T-cell (primary cell): ENCODE measurements around the gene COPS4. TPM values are rescaled to one million over a fixed set of nuclear protein-coding genes. Genes with fewer than 3 reads are reported as not detected.
A peak's percentile ranks its signal among the peaks of the same experiment; 100 is the strongest.
"Not testable (repeated sequence)": the region's sequence is repeated elsewhere in the genome, so short reads cannot be mapped to it uniquely, and the experiment has no call there.

Source experiments
- ATAC-seq, 4 experiments: fragments of 200-7000 bp in 3 of 4; fragments of 150-1000 bp in 1 of 4; cut with Tn5 transposase; replicated peaks in 1 of 4; 1 replicate in 3 of 4; 2 replicates in 1 of 4; pipeline ENCODE4 v1.10.0; 2021; ENCODE audit warnings: moderate library complexity in 3 of 4, mild to moderate bottlenecking in 2 of 4, moderate number of reproducible peaks in 1 of 4
- CTCF ChIA-PET, 2 donors: fragments of 300-600 bp; sonication (Branson Sonifier 250); formaldehyde crosslinking; loops; one replicate each; lab custom pipeline; 2022; ENCODE audit warnings: antibody characterized with exemption in 2 of 2; lab: Charles Lee
- POLR2A ChIA-PET, 2 donors: fragments of 300-600 bp; sonication (Branson Sonifier 250); formaldehyde crosslinking; loops; one replicate each; lab custom pipeline; 2022; ENCODE audit warnings: antibody characterized with exemption in 2 of 2; lab: Charles Lee
- DNase-seq, 35 experiments: peaks; one replicate each; pipeline versions ENCODE4 v3.0.0 to v3.0.0-alpha.2; 2013 to 2023
- H3K27ac ChIP-seq: one replicate; pipeline ENCODE4 v1.5.1; 2013; ENCODE audit warnings: low read length
- H3K27me3 ChIP-seq, 2 experiments: replicated peaks in 1 of 2; 1 replicate in 1 of 2; 2 replicates in 1 of 2; pipeline versions ENCODE4 v1.6.1 to v1.7.0; 2013; ENCODE audit warnings: low read length in 1 of 2, mixed read lengths in 1 of 2; ENCODE audit not compliant: control insufficient read depth in 2 of 2, insufficient read depth in 2 of 2; ENCODE audit errors: extremely low read depth in 1 of 2
- H3K36me3 ChIP-seq, 2 donors: 1 replicate in 1 of 2; 2 replicates in 1 of 2; pipeline versions ENCODE4 v1.6.1 to v1.7.0; 2013; ENCODE audit warnings: low read length in 1 of 2; ENCODE audit not compliant: control insufficient read depth in 2 of 2, insufficient read depth in 1 of 2; ENCODE audit errors: extremely low read depth in 1 of 2
- H3K4me1 ChIP-seq, 2 experiments: 1 replicate in 1 of 2; 2 replicates in 1 of 2; pipeline versions ENCODE4 v1.6.1 to v1.7.0; 2013; ENCODE audit warnings: low read length in 2 of 2, mixed read lengths in 1 of 2; ENCODE audit not compliant: insufficient read depth in 2 of 2, control insufficient read depth in 1 of 2; ENCODE audit errors: extremely low read depth in 1 of 2
- H3K4me3 ChIP-seq, 2 donors: 1 replicate in 1 of 2; 2 replicates in 1 of 2; pipeline versions ENCODE4 v1.5.1 to v1.7.0; 2013; ENCODE audit warnings: mild to moderate bottlenecking in 2 of 2, low read length in 1 of 2, moderate library complexity in 1 of 2; ENCODE audit not compliant: control insufficient read depth in 1 of 2; ENCODE audit errors: extremely low read depth in 1 of 2
- H3K9me3 ChIP-seq: 2 replicates; pipeline ENCODE4 v1.7.0; 2013
- H3K27ac Mint-ChIP-seq, 2 donors: one replicate each; pipeline ENCODE4 v1.8.0; 2020 to 2021; ENCODE audit warnings: mild to moderate bottlenecking in 2 of 2, mixed read lengths in 2 of 2
- H3K27me3 Mint-ChIP-seq, 2 donors: one replicate each; pipeline ENCODE4 v1.8.0; 2021 to 2022; ENCODE audit warnings: mixed read lengths in 2 of 2
- H3K36me3 Mint-ChIP-seq: one replicate; pipeline ENCODE4 v1.8.0; 2021; ENCODE audit warnings: mixed read lengths
- H3K4me1 Mint-ChIP-seq, 3 donors: one replicate each; pipeline ENCODE4 v1.8.0; 2020 to 2022; ENCODE audit warnings: mixed read lengths in 3 of 3, mild to moderate bottlenecking in 1 of 3
- H3K4me3 Mint-ChIP-seq, 3 donors: one replicate each; pipeline ENCODE4 v1.8.0; 2020 to 2022; ENCODE audit warnings: mild to moderate bottlenecking in 3 of 3, mixed read lengths in 3 of 3, moderate library complexity in 3 of 3
- H3K9me3 Mint-ChIP-seq, 3 donors: one replicate each; pipeline ENCODE4 v1.8.0; 2020 to 2022; ENCODE audit warnings: mixed read lengths in 3 of 3
- WGBS: methylation state at CpG from one replicate; pipeline ENCODE4 v1.1.5; 2013; ENCODE audit warnings: missing lambda C conversion rate; ENCODE audit not compliant: insufficient coverage; 5-methylcytosine and 5-hydroxymethylcytosine counted together
- total RNA-seq, 35 experiments: library from RNA in 6 of 35; stranded (reverse) in 6 of 35; fragments of 120-200 nt in 1 of 35; gene quantifications; one replicate each; pipeline versions ENCODE4 v1.2.1 to v1.2.4 and lab custom pipeline; 2013 to 2026

Gene COPS4
- total RNA-seq, 5 donors from 2014 or later (not counting 1 experiment from before 2014, with no cell fraction given) = 19.9 to 28.3 (median 22.2) TPM

GRCh38 chr4:82998898-82999297 is 36.1 kb upstream of the COPS4 start:
- Histone ChIP-seq H3K4me1 (peaks cover 0 to 2% of the 10 kb centered on the region in 2 experiments), H3K27me3 (no peaks in the 10 kb centered on the region), H3K4me3 (no peak overlapping the region), H3K36me3 (peaks cover 0 to 4% of the 10 kb centered on the region in 2 donors), H3K9me3 (no peaks in the 10 kb centered on the region), H3K27ac (no peak overlapping the region)
- no peak overlapping the region for H3K27ac Mint-ChIP-seq
- no peak for DNase-seq
- H3K9me3 Mint-ChIP-seq = no peaks in the 10 kb centered on the region
- H3K4me3 Mint-ChIP-seq = no peak overlapping the region
- H3K4me1 Mint-ChIP-seq = peaks cover 11 to 21% (median 21%) of the 10 kb centered on the region in 3 donors
- no peaks in the 10 kb centered on the region for H3K27me3 Mint-ChIP-seq
- ChIA-PET POLR2A (no interaction called here), CTCF (no interaction called here)
- peaks cover 4% of the 10 kb centered on the region for H3K36me3 Mint-ChIP-seq
- ATAC-seq = no peak

GRCh38 chr4:83002329-83002728 is 32.7 kb upstream of the COPS4 start:
- ChIA-PET POLR2A (interaction anchor here (0.5 to 0.6 kb wide), 3 partner anchors 43 to 513 kb away, joined by 3 to 7 read pairs (median 3); no protein-coding TSS in a partner anchor), CTCF (no interaction called here)
- no peak overlapping the region for H3K4me3 Mint-ChIP-seq
- peaks cover 0 to 14% of the 10 kb centered on the region in 2 experiments for H3K4me1 ChIP-seq
- no peak for DNase-seq
- no peaks in the 10 kb centered on the region for H3K9me3 ChIP-seq
- H3K27ac Mint-ChIP-seq = no peak overlapping the region
- 100% methylated on average over 1 of the region's 3 CpGs for WGBS
- H3K36me3 Mint-ChIP-seq = peaks cover 4% of the 10 kb centered on the region
- no peak for ATAC-seq
- no peak overlapping the region for H3K27ac ChIP-seq
- no peak overlapping the region for H3K4me3 ChIP-seq
- no peaks in the 10 kb centered on the region for H3K36me3 ChIP-seq
- H3K4me1 Mint-ChIP-seq = peaks cover 17 to 34% (median 28%) of the 10 kb centered on the region in 3 donors
- no peaks in the 10 kb centered on the region for H3K27me3 ChIP-seq
- H3K9me3 Mint-ChIP-seq = no peaks in the 10 kb centered on the region
- no peaks in the 10 kb centered on the region for H3K27me3 Mint-ChIP-seq

- H3K4me1 ChIP-seq = peaks cover 2 to 20% of the 10 kb centered on the region in 2 experiments
- H3K27me3 ChIP-seq, H3K27ac ChIP-seq, H3K4me3 Mint-ChIP-seq, H3K27ac Mint-ChIP-seq, H3K36me3 ChIP-seq, H3K9me3 ChIP-seq, DNase-seq, H3K27me3 Mint-ChIP-seq, H3K9me3 Mint-ChIP-seq, H3K36me3 Mint-ChIP-seq, H3K4me3 ChIP-seq, ATAC-seq, CTCF ChIA-PET: not testable (repeated sequence)
- 100% methylated on average over 6 of the region's 14 CpGs for WGBS
- H3K4me1 Mint-ChIP-seq = peaks cover 22 to 41% (median 37%) of the 10 kb centered on the region in 3 donors
- POLR2A ChIA-PET = interaction anchor here in 1 of 2 donors (0.6 kb wide), 1 partner anchor 514 kb away, joined by 3 read pairs; no protein-coding TSS in a partner anchor
These were observed 31.8 kb upstream of the COPS4 start for GRCh38 chr4:83003044-83003791.

GRCh38 chr4:83009529-83009928 is 25.5 kb upstream of the COPS4 start:
- no peak for ATAC-seq
- H3K4me1 Mint-ChIP-seq = peaks cover 55 to 73% (median 68%) of the 10 kb centered on the region in 3 donors

GRCh38 chr4:83010111-83010521 is 24.9 kb upstream of the COPS4 start:
- H3K27me3 Mint-ChIP-seq = no peaks in the 10 kb centered on the region
- H3K36me3 Mint-ChIP-seq = no peaks in the 10 kb centered on the region
- H3K4me3 Mint-ChIP-seq = peak overlapping the region; percentile 96 to 99 (median 98)
- peaks cover 55 to 73% (median 66%) of the 10 kb centered on the region in 3 donors for H3K4me1 Mint-ChIP-seq
- peak overlapping the region; percentile 95 to 98 for H3K4me3 ChIP-seq
- no peaks in the 10 kb centered on the region for H3K27me3 ChIP-seq
- ATAC-seq (no peak), DNase-seq (peak in 10 of 35 experiments; percentile 0 to 44 (median 13))
- CTCF ChIA-PET = interaction anchor here (0.6 to 2.6 kb wide), 6 partner anchors 25 to 607 kb away, joined by 3 to 29 read pairs (median 7); partner anchors contain the start of genes COPS4 (in 2 of the 2), COQ2 (in 1 of the 2) and THAP9 (in 1 of the 2)
- H3K27ac Mint-ChIP-seq = peak overlapping the region; percentile 96
- H3K9me3 ChIP-seq = no peaks in the 10 kb centered on the region
- POLR2A ChIA-PET = interaction anchor here in 1 of 2 donors (0.7 to 2.8 kb wide), 3 partner anchors 25 to 245 kb away, joined by 3 to 28 read pairs (median 20); partner anchors contain the start of genes COPS4 and THAP9
- H3K36me3 ChIP-seq = no peaks in the 10 kb centered on the region
- no peaks in the 10 kb centered on the region for H3K9me3 Mint-ChIP-seq
- 7% methylated on average over 2 of the region's 14 CpGs for WGBS
- H3K4me1 ChIP-seq = peaks cover 28 to 36% of the 10 kb centered on the region in 2 experiments
- peak overlapping the region; percentile 95 for H3K27ac ChIP-seq

More at GRCh38 chr4:83009529-83009928, 25.5 kb upstream of the COPS4 start:
- CTCF ChIA-PET = interaction anchor here (1.1 to 2.6 kb wide), 3 partner anchors 25 to 110 kb away, joined by 4 to 17 read pairs (median 6); partner anchors contain the start of genes COPS4 (in 2 of the 2) and THAP9 (in 1 of the 2)
- peak overlapping the region; percentile 96 for H3K27ac Mint-ChIP-seq
- POLR2A ChIA-PET = interaction anchor here in 1 of 2 donors (2.7 to 2.8 kb wide), 2 partner anchors 26 to 110 kb away, joined by 20 to 28 read pairs; partner anchors contain the start of genes COPS4 and THAP9
- Histone ChIP-seq H3K4me3 (peak overlapping the region in 1 of 2 donors; percentile 98), H3K4me1 (peaks cover 28 to 36% of the 10 kb centered on the region in 2 experiments), H3K9me3 (no peaks in the 10 kb centered on the region), H3K27me3 (no peaks in the 10 kb centered on the region), H3K36me3 (no peaks in the 10 kb centered on the region), H3K27ac (peak overlapping the region; percentile 95)
- DNase-seq = no peak
- no CpG with 5 or more reads among the region's 3 CpGs for WGBS
- peak overlapping the region; percentile 96 to 99 (median 98) for H3K4me3 Mint-ChIP-seq
- H3K9me3 Mint-ChIP-seq = no peaks in the 10 kb centered on the region
- no peaks in the 10 kb centered on the region for H3K36me3 Mint-ChIP-seq
- H3K27me3 Mint-ChIP-seq = no peaks in the 10 kb centered on the region
